Measurements from ENCODE around the gene OR1J2. TPM values are rescaled to one million over a fixed set of nuclear protein-coding genes. Genes with fewer than 3 reads are reported as not detected.
A peak's percentile ranks its signal among the peaks of the same experiment; 100 is the strongest.
"Not testable (repeated sequence)": the region's sequence is repeated elsewhere in the genome, so short reads cannot be mapped to it uniquely, and the experiment has no call there.

OR1J2 gene, protein sequence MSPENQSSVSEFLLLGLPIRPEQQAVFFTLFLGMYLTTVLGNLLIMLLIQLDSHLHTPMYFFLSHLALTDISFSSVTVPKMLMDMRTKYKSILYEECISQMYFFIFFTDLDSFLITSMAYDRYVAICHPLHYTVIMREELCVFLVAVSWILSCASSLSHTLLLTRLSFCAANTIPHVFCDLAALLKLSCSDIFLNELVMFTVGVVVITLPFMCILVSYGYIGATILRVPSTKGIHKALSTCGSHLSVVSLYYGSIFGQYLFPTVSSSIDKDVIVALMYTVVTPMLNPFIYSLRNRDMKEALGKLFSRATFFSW
- total RNA-seq (2014; rRNA removed; shearing (Covaris generic)), result not detected in 2 replicates

DNA sequence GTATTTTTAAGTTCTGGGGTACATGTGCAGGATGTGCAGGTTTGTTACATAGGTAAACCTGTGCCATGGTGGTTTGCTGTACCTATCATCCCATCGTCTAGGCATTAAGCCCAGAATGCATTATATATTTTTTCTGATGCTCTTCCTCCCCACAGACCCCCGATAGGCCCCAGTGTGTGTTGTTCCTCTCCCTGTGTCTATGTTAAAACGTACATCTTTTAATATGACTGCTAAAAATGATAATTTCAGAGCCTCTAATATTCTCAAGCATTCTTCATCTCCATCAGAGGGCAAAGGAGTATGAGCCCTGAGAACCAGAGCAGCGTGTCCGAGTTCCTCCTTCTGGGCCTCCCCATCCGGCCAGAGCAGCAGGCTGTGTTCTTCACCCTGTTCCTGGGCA lies at the start of gene OR1J2:
Gene OR1J2, plus strand, starts transcription at position 301 of the 400 bp plus-strand sequence. Its CDS starts 0 bp downstream, at position 301.
- in situ Hi-C loops (cut with HindIII; ENCODE audit: low sequenced_read_pairs), result no loop called here

DNA sequence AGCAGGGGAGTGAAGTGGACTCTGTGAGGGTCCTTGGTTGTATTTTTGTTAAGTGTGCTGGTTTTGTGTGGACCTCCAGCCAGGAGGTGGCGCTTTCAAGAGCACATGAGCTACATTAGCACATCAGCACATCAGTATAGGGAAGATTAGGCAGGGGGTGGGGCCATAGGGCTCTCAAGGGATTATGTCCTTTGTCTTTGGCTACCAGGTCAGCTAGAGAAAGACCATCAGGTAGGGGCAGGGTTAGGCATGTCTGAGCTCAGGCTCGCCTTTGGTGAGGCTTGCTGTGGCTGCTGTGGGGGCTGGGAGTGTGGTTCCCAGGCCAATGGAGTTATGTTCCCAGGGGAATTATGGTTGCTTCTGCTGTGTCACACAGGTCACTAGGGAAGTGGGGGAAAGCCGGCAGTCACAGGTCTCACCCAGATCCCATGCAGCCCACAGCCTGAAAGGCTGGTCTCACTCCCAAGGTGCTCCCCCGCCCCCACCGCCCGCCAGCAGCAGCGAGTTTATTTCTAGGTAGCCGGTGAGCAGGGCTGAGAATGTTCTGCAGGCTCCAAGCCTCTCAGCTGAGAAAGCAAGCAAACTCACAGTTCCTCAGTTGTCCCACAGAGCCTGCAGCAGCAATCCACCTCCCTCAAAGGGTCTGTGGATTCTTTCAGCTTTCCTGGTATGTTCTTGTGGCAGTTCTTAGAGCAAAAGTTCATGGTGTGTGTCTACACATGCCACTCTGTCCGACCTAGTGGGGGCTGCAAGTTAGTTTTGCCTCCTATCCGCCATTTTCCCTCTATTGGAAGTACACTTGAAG lies 46.6 kb upstream of the OR1J2 start:
- DNase-seq (ENCODE audit: low spot score), result no peak
- in situ Hi-C loops (cut with HindIII; ENCODE audit: low sequenced_read_pairs), result no loop called here

More for the DNA sequence above, at the start of gene OR1J2:
- DNase-seq (ENCODE audit: low spot score), result no peak

DNA sequence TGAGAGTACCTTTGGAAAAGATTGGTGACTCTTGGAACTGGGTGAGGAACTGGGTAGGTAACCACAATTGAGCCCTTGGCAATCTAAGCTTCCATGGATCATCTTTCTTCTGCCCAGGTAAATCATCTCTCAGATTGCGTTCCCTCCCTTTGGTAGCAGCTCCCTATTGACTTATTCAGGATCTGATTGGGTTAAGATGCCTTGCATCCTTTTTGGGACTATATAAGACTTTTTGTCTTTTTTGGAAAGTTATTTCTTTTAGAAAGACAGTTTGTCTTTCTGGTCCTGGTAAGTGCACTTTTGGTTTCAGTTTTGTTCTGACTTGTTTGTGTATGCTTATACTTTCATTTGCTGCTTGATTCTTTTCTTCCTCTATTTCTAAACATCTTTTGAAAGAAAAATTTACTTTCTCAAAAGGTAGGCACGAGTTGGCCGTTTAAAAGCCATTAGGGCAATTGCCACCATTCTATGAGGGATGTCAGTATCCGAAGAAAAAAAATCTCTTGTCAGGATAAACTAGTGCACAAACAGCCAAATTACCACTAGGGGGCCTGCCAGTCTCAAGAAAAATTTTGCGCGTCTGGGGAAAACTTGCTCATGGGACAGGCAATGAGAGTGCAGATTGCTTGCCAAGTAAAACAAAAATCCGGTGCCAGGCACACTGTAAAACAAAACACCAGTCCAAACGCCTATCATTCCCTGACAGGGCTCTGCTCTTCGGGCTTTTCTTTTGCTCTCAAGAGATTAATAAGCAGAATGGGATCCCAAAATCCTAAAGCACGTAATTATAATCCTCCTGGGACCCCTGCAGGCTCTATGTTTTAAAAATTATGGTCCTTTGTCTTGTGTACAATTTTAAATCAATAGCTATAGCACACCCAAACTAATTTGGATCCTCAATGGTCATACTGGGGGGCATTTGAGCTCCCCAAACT lies 45.7 kb upstream of the OR1J2 start:
- DNase-seq (ENCODE audit: low spot score), result peak; percentile 83
- in situ Hi-C loops (cut with HindIII; ENCODE audit: low sequenced_read_pairs), result no loop called here

DNA sequence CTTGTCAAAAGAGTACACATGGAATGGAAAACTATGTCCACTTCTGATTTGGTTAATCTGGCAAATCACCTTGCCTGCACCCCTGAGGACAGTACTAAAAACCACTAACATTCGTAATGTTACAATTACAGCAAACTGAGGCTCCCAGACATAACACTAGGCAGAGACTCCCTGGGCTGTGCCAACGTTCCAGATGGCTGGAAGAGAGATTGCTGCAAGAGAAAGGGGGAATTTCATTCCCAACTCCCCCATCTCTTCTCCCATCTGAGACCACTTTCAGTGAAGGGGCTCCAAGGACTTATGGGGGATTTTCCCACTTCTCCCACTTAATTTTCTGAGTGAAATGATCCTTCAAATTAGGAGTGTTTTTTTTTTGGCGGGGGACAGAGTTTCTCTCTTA lies 44.1 kb upstream of the OR1J2 start:
- DNase-seq (ENCODE audit: low spot score), result no peak
- in situ Hi-C loops (cut with HindIII; ENCODE audit: low sequenced_read_pairs), result no loop called here

DNA sequence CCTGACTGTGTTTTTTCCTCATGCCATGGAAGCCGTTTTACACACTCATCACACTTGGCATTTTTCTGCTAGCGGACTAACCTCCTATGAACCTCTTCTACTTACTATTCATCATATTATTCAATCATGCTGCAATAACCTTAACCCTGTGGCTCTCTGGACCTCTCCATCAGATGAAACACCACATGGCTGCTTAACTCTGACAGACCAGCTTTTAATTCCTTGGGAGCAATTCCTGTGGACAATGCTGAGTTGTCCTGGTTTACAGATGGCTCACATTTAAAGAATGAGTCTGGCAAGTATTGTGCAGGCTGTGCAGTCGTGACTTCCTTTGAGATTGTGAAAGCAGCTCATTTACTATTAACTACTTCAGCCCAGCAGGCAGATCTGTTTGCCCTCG lies 41.9 kb upstream of the OR1J2 start:
- in situ Hi-C loops (cut with HindIII; ENCODE audit: low sequenced_read_pairs), result no loop called here
- no peak for DNase-seq (ENCODE audit: low spot score)

DNA sequence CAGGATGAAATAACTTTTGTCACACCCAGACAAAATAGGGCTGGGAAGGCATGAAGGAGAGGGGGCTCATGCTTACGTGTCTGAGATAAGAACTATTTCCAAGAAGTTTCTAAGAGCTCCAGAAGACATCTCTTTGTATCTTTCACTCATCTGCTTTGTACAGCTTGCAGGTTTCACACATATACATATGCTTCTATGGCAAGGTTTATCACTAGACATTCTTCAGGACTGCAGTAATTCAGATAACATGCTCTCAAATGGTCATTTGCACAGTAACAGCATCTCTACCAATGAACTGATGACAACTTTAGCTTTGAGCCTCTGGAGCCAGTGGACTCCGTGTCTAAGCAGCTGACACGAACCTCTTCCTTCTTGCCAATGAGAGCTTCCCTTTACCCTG lies 36.0 kb upstream of the OR1J2 start:
- in situ Hi-C loops (cut with HindIII; ENCODE audit: low sequenced_read_pairs), result no loop called here
- no peak for DNase-seq (ENCODE audit: low spot score)

DNA sequence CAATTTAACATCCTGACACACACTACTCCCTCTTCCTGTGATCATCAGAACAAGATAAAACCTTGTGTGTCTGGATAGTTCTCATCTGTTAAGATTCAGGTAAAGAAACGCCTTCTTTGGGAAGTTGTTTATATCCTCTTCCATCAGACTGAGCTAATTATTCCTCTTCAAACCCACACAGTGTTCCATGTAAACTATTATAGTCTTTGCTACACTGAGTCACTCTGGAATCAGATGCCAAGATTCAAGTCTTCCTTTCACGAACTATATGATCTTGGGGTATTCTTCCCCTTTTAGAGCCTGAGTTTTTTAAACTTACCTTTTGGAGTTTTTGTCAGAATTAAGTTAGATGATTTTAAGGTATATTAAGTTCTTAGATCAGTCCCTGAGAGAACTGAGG lies 34.9 kb upstream of the OR1J2 start:
- in situ Hi-C loops (cut with HindIII; ENCODE audit: low sequenced_read_pairs), result no loop called here
- no peak for DNase-seq (ENCODE audit: low spot score)

DNA sequence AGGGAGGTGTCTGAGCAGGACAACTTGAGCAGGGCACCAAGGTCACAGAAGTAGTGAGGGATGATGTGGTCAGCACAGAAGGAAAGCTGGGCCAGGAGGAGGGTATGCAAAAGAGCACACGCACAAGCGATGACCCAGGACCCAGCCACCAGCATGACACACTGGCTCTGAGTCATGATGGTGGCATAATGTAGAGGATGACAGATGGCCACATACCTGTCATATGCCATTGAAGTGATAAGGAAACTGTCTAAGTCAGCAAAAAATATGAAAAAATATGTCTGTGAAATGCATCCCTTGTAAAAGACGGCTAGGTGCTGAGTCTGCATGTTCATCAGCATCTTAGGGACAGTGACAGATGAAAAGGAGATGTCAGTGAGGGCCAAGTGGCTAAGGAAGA lies 33.3 kb upstream of the OR1J2 start:
- no peak for DNase-seq (ENCODE audit: low spot score)
- in situ Hi-C loops (cut with HindIII; ENCODE audit: low sequenced_read_pairs), result no loop called here

DNA sequence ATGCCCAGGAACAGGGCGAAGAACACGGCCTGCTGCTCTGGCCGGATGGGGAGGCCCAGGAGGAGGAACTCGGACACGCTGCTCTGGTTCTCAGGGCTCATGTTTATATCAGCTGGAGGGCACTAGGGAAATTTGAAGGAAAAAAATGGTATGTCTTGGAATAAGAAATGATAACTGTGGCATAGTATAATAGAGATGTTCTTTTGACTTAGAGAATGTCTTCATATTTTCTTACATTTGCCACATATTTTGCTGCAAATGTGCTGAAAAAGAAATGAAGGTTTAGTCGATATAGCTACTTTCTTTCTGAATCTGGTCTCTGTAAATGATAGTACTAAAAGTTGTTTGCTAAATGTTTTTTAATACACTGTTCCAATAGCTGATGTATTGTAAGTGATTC lies 32.8 kb upstream of the OR1J2 start, which contains the start of gene OR1J1:
Gene OR1J1, minus strand, starts transcription at position 101 of the 400 bp plus-strand sequence. Its CDS starts 0 bp downstream, at position 101.
- in situ Hi-C loops (cut with HindIII; ENCODE audit: low sequenced_read_pairs), result no loop called here
- no peak for DNase-seq (ENCODE audit: low spot score)

DNA sequence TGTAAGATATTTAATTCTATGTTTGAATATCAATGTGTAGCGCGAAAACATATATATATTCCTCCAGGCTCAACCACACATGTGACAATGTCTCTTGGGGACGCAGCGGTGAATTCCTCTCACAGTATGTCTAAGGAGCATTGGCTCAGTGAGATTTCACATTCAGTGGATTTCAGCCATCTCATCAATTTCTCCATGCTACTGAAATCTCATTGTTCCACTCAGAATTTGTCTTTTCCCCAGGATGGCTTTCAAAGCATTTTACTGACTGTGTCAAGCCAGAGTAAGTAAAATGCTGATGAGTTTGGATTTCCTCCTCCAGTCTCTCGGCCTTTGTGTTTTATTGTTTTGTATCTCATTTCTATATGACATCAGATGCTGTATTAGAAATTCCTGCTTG lies 31.5 kb upstream of the OR1J2 start:
- in situ Hi-C loops (cut with HindIII; ENCODE audit: low sequenced_read_pairs), result no loop called here
- DNase-seq (ENCODE audit: low spot score), result no peak

DNA sequence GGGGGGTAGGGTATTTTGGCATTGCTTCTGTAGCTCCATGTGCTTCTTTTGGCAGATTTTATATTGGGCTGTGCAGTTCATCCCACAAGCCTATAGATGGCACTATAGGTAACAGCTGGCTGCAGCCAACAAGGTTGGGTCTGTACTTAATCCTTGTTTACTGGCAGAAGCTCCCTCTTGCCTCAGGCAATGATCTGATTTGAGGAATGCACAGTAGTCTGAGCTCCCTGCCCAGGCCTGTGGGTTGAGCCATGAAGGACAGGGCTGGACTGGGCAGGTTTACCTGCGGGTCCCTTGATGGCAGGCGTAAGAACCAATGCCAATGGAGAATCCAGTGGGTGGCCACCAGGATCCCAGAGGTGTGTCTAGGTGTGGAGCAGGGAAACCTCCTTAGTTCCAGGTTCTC lies 11.7 kb upstream of the OR1J2 start:
- DNase-seq (ENCODE audit: low spot score), result peak; percentile 7
- in situ Hi-C loops (cut with HindIII; ENCODE audit: low sequenced_read_pairs), result no loop called here

DNA sequence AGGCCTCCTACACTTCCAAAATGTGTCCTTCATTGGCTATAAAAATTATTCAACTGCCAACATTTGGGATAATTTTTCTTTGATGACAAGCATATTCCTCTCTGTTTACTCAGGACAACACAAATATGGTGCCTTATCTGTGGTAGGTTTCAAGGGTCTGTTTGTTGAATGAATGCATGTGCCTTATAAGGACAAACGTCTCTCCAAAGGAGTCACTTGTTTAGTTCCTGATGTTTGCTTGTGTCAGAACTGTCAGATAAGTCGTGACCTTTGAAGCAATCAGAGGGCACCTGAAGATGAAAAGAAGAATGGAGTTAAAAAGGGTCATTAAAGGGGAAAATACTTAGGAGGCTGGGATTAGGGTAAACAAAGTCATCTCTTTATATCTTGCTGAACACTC lies 3.6 kb upstream of the OR1J2 start:
- no peak for DNase-seq (ENCODE audit: low spot score)
- in situ Hi-C loops (cut with HindIII; ENCODE audit: low sequenced_read_pairs), result no loop called here

DNA sequence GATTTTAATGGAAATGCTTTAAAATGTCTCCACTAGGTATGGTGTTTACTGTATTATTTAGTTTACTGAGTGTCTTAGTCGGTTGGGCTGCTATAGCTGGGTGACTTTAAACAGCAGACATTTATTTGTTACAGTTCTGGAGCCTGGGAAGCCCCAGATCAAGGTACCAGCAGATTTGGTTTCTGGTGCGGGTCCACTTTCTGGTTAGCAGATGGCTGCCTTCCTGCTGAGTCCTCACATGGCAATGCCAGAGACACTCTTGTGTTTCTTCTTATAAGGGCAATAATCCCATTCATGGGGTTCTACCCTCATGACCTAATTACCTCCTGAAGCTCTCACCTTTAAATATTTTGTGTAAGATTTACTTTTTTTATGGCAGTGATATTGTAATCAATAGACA lies 7.6 kb downstream of the OR1J2 start:
- peak; percentile 86 for DNase-seq (ENCODE audit: low spot score)
- in situ Hi-C loops (cut with HindIII; ENCODE audit: low sequenced_read_pairs), result no loop called here

DNA sequence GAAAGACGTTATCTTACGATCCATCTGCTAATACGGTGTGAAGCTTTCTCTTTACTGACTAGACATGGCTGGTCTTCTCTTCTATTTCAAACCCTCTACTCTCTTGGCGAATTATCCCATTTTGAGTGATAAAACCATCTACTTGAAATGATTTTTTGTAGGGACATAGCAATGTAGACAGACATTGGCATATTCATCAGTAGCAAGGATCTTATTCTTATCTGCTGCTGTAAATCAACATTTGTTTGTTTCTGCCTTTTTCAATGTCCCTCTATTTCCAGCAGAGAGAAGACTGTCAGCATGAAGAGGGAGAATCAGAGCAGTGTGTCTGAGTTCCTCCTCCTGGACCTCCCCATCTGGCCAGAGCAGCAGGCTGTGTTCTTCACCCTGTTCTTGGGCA lies 8.2 kb downstream of the OR1J2 start, which contains the start of gene OR1J4:
Gene OR1J4, plus strand, starts transcription at position 301 of the 400 bp plus-strand sequence. Its CDS starts 0 bp downstream, at position 301.
- in situ Hi-C loops (cut with HindIII; ENCODE audit: low sequenced_read_pairs), result no loop called here
- peak; percentile 47 for DNase-seq (ENCODE audit: low spot score)

DNA sequence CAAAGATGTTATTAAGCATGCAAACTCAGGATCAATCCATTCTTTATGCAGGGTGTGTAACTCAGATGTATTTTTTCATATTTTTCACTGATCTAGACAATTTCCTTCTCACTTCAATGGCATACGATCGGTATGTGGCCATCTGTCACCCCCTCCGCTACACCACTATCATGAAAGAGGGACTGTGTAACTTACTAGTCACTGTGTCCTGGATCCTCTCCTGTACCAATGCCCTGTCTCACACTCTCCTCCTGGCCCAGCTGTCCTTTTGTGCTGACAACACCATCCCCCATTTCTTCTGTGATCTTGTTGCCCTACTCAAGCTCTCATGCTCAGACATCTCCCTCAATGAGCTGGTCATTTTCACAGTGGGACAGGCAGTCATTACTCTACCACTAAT lies 8.8 kb downstream of the OR1J2 start:
- peak; percentile 74 for DNase-seq (ENCODE audit: low spot score)
- in situ Hi-C loops (cut with HindIII; ENCODE audit: low sequenced_read_pairs), result no loop called here

DNA sequence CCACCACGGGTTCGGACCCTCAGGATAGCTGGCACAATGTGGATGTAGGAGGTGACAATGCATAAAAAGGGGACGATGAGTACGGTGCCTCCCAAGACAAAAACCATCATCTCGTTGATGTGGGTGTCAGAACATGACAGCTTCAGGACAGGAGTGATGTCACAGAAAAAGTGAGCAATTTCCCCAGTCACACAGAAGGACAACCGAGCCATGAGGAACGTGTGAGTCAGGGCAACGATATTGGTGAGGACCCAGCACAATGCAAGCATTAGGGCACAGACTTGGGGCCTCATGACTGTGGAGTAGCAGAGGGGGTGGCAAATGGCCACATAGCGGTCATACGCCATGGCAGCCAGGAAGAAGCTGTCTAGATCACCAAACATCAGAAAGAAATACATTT lies 16.0 kb downstream of the OR1J2 start:
- in situ Hi-C loops (cut with HindIII; ENCODE audit: low sequenced_read_pairs), result no loop called here
- DNase-seq (ENCODE audit: low spot score), result no peak

DNA sequence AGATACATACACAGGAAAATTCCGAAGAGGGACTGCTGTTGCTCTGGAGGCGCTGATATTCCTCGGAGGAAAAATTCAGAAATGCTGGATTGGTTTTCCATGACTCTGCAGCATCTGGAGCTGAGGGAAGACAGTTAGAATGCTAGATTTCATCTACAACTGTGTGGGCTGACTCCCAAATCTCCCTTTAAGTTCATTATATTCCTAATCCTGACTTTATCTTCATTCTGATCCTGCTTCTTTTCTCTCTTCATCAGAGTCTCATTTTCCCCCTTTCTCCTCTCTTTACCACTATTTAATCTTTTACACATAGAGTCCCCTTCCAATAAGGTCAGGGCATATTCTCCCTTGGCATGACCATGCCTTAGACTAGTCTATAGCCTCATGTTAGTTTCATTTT lies 16.6 kb downstream of the OR1J2 start, which contains the start of gene OR1N1:
Gene OR1N1, minus strand, starts transcription at position 101 of the 400 bp plus-strand sequence. Its CDS starts 0 bp downstream, at position 101.
- no peak for DNase-seq (ENCODE audit: low spot score)
- in situ Hi-C loops (cut with HindIII; ENCODE audit: low sequenced_read_pairs), result no loop called here

DNA sequence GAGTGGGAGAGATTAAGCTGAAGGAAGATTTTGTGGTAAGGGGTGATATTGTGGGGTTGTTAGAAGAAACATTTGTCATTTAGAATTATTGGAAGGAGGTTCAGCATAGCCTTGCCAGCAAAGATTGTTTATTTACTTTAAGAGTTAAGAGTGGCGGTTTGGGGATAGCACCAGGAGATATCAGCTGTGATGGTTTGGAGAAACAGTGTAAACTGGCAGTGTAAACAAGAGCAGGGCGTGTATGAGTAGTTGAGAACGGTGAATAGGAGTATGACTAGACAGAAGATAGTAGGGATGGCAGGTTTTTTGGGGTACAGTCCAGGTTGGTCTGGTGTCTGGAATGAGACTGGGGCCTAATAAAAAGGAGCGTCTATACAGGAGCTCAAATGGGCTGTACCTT lies 20.6 kb downstream of the OR1J2 start:
- DNase-seq (ENCODE audit: low spot score); in situ Hi-C loops (cut with HindIII; ENCODE audit: low sequenced_read_pairs): not testable (repeated sequence)

DNA sequence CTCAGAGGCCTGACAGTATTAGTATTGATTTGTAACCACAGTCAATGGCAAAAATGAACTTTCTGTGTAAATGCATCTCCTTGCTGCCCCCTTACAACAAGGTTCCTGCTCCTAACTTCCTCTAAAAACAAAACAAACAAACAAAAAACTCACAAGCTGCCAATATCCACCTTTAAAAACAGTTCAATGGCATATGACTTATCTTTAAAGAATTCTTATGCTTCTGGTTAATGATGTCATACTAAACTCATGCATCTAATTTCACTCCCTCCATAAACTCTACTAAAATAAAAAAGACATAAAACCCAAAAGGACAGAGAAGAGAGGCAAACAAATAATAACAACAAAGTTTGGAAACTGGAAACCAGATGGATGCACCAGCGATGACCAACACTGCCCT lies 25.5 kb downstream of the OR1J2 start:
- no peak for DNase-seq (ENCODE audit: low spot score)
- in situ Hi-C loops (cut with HindIII; ENCODE audit: low sequenced_read_pairs), result no loop called here
